Aorta (tissue), 5 donors: ENCODE measurements around the gene PIK3C3. TPM values are rescaled to one million over a fixed set of nuclear protein-coding genes. Genes with fewer than 3 reads are reported as not detected.

Experiments
- ATAC-seq: fragments of 200-7000 bp; cut with Tn5 transposase; one replicate; pipeline ENCODE4 v1.9.1; 2022; ENCODE audit warnings: moderate library complexity; ENCODE audit not compliant: low FRiP score
- DNase-seq, 2 donors: peaks; one replicate each; pipeline ENCODE4 v3.0.0-alpha.2; 2020
- H3K27ac ChIP-seq, 2 donors: one replicate each; pipeline ENCODE4 v1.5.1; 2013; ENCODE audit warnings: low read length in 2 of 2, mild to moderate bottlenecking in 2 of 2, moderate library complexity in 2 of 2, control low read depth in 1 of 2, inconsistent platforms in 1 of 2, low read depth in 1 of 2
- H3K27me3 ChIP-seq, 2 donors: one replicate each; pipeline ENCODE4 v1.6.1; 2013; ENCODE audit warnings: control low read depth in 1 of 2, low read length in 1 of 2, mild to moderate bottlenecking in 1 of 2, moderate library complexity in 1 of 2; ENCODE audit not compliant: insufficient read depth in 2 of 2, control insufficient read depth in 1 of 2
- H3K36me3 ChIP-seq, 2 donors: one replicate each; pipeline ENCODE4 v1.6.1; 2013; ENCODE audit warnings: control low read depth in 1 of 2, low read length in 1 of 2, mild to moderate bottlenecking in 1 of 2; ENCODE audit not compliant: insufficient read depth in 2 of 2, control insufficient read depth in 1 of 2
- H3K4me1 ChIP-seq, 2 donors: one replicate each; pipeline ENCODE4 v1.6.1; 2013; ENCODE audit warnings: low read length in 2 of 2, control low read depth in 1 of 2, mild to moderate bottlenecking in 1 of 2, moderate library complexity in 1 of 2; ENCODE audit not compliant: insufficient read depth in 2 of 2, control insufficient read depth in 1 of 2
- H3K4me3 ChIP-seq, 2 donors: one replicate each; pipeline ENCODE4 v1.5.1; 2013; ENCODE audit warnings: low read length in 2 of 2, control low read depth in 1 of 2, mild to moderate bottlenecking in 1 of 2
- H3K9me3 ChIP-seq: one replicate; pipeline ENCODE4 v1.6.1; 2013; ENCODE audit warnings: mild to moderate bottlenecking, low read length; ENCODE audit not compliant: control insufficient read depth
- WGBS, 2 donors: extraction: QIAGEN DNeasy Blood & Tissue Kit; methylation state at CpG; one replicate each; pipeline ENCODE4 v1.1.7; 2013; 5-methylcytosine and 5-hydroxymethylcytosine counted together
- intact Hi-C, 2 donors: fragments of 100-400 bp; cut with DNase I; formaldehyde crosslinking; loops; one replicate each; pipeline versions ENCODE4 v1.14.2 to v1.15.0; 2022
- polyA plus RNA-seq, 2 donors: library from polyadenylated mRNA; stranded (reverse); fragments of 200-250 nt; gene quantifications; one replicate each; pipeline ENCODE4 v1.2.3, GENCODE V29; 2013
- total RNA-seq, 2 donors: library from RNA; stranded (reverse); fragmentation: NEBNext Ultra II Directional; extraction: Animal tissue kit (Norgen Biotek cat#: 25700); gene quantifications; one replicate each; pipeline ENCODE4 v1.2.1, GENCODE V29; 2021
- donor health status: healthy with polysubstance abuse.
- donor health status: Bipolar disorder and iron deficiency.
- donor health status: DM: no; HTN: no; CAD: no.
- donor health status: DM: no; HTN: no; CAD: no.
- donor health status: DM: yes; HTN: yes; CAD: no.

PIK3C3 gene
- total and polyA plus RNA-seq, 4 donors, result 20.0 to 63.9 (median 49.5) TPM

GRCh38 chr18:42126586-42126985 lies 171.6 kb downstream of the PIK3C3 start:
- DNase-seq (no peak), ATAC-seq (no peak)
- Histone ChIP-seq H3K27me3 (no peaks in the 10 kb centered on the region), H3K4me3 (no peak overlapping the region), H3K4me1 (no peaks in the 10 kb centered on the region), H3K27ac (no peak overlapping the region), H3K9me3 (no peaks in the 10 kb centered on the region), H3K36me3 (no peaks in the 10 kb centered on the region)
- 85 to 86% methylated on average over 1 of the region's 1 CpG for WGBS, 2 donors
- intact Hi-C loops, result no loop called here

DNA sequence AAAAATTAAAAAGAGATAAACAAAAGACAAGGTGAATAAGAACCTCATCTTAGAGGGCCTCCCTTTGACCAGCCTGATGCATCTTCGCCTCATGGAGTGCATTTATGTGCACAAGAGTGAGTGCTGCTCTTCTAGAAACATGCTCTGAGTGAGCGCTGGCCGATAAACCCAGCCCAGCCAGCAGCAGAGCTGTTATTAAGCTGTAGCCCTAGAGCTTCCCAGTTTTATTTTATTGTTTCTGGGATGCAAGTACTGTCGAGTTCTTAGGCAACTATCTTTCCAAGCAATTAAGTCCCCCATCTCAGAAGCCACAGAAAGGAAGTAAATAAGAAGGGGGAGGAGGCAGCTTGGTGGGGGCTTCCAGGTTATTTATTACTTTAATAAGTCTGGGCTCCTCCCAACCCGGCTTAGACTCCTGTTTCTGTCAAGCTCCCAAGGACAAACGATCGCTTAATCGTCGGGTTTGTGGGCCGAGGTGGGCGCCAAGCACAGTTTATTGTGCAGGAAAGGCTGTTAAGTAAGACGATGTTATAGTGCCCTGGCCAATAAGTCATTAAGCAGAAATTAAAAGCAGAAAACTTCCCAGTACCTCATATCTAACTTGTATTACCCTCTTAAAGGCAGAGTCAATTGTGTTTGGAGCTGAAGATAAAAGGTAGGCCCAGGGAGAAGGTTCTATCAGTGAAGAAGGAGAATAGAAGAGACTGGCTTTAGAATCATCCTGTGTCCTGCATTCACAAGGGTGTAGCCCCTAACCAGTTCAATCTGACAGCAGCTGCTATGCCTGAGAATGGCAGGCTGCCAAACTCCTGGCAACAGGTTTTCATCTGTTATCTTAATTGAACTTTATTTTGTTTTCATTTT lies 176.3 kb downstream of the PIK3C3 start:
- Histone ChIP-seq H3K27ac (no peak overlapping the region), H3K9me3 (no peaks in the 10 kb centered on the region), H3K36me3 (no peaks in the 10 kb centered on the region), H3K4me3 (no peak overlapping the region), H3K4me1 (no peaks in the 10 kb centered on the region), H3K27me3 (no peaks in the 10 kb centered on the region)
- 51 to 52% methylated on average over 12 of the region's 12 CpGs for WGBS, 2 donors
- intact Hi-C loops, result no loop called here
- DNase-seq (no peak), ATAC-seq (no peak)

DNA sequence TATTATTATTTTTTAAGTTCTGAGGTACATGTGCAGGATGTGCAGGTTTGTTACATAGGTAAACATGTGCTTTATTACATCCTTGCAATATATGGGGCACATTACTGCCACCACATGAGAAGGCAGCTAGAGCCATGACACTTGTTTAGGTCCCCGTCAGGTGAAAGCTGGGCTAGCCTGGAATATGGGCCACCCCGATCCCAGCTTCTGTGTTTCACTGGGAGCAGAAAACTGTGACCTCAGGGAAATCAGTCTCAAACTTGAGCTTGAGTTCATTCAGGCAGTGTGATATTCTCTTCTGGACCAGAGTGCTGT lies 176.9 kb downstream of the PIK3C3 start:
- Histone ChIP-seq H3K4me1 (no peaks in the 10 kb centered on the region), H3K36me3 (no peaks in the 10 kb centered on the region), H3K4me3 (no peak overlapping the region), H3K27me3 (no peaks in the 10 kb centered on the region), H3K27ac (no peak overlapping the region), H3K9me3 (no peaks in the 10 kb centered on the region)
- no peak for DNase-seq
- intact Hi-C loops, result no loop called here
- 71 to 80% methylated on average over 2 of the region's 2 CpGs for WGBS, 2 donors
- no peak for ATAC-seq
